WERI-Rb-1 (cell line): Measurements from ENCODE around the gene BRCA1.
"Not testable (repeated sequence)": the region's sequence is repeated elsewhere in the genome, so short reads cannot be mapped to it uniquely, and the experiment has no call there.

Experiments
- DNase-seq: peaks from one replicate; pipeline ENCODE4 v3.0.0-alpha.2; 2020
- H3K27ac ChIP-seq: fragments of 250-450 bp; sonication (Bioruptor Pico); 2 replicates; pipeline ENCODE4 v1.5.1; 2020; ENCODE audit warnings: mild to moderate bottlenecking, moderate library complexity
- H3K27me3 ChIP-seq: fragments of 250-450 bp; sonication (Bioruptor Pico); 2 replicates; pipeline ENCODE4 v1.5.1; 2021; ENCODE audit warnings: mild to moderate bottlenecking, low read depth, moderate library complexity; ENCODE audit not compliant: insufficient read depth, severe bottlenecking
- H3K36me3 ChIP-seq: fragments of 250-450 bp; sonication (Bioruptor Pico); 2 replicates; pipeline ENCODE4 v1.5.1; 2020; ENCODE audit warnings: mild to moderate bottlenecking, moderate library complexity
- H3K4me3 ChIP-seq: 2 replicates; pipeline ENCODE4 v1.5.1; 2011; ENCODE audit warnings: low read depth, mild to moderate bottlenecking, control low read depth, low read length
- H3K9me3 ChIP-seq: fragments of 250-450 bp; sonication (Bioruptor Pico); 2 replicates; pipeline ENCODE4 v1.5.1; 2021; ENCODE audit warnings: mild to moderate bottlenecking, moderate library complexity; ENCODE audit not compliant: severe bottlenecking
- CTCF ChIP-seq: IDR thresholded peaks from 2 replicates; pipeline ENCODE4 v1.5.1; 2011; ENCODE audit warnings: low read depth, mild to moderate bottlenecking, control low read depth, inconsistent platforms, low read length

The BRCA1 gene

DNA sequence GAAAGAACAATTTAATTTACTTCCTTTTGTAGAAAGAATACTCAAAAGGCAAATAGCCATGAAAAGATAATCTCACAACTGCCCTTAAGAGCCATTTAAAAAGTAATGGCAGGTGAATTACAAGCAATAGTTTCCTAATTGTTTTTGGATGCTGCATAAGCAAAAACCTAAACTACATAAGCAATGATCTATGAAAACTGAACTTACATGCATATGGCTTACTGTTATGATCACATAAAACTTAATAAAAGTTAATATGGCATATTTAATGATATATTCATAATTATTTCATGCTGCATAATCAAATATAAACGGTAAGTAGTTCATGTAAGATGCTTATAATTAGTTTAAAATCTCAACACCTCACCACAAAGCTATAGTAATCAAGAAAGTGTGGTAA is 18.6 kb downstream of the BRCA1 start:
- no peak for DNase-seq
- Histone ChIP-seq H3K9me3 (no peaks in the 10 kb centered on the region), H3K36me3 (peaks cover 67% of the 10 kb centered on the region), H3K27ac (no peak overlapping the region), H3K27me3 (no peaks in the 10 kb centered on the region), H3K4me3 (no peak overlapping the region)
- TF ChIP-seq CTCF = no peak

DNA sequence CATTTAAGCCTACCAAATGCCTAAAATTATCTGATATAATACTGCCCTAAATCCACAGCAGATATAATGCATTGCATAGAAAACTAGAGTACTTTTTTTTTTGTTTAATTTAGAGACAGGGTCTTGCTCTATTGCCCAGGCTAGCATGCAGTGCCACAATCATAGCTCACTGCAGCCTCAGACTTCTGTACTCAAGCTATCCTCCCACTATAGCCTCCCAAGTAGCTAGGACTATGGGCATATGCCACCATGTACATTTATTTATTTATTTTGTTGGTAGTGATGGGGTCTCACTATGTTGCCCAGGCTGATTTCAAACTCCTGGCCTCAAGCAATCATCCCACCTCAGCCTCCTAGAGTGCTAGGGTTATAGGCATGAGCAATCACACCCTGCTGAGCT is 20.0 kb downstream of the BRCA1 start:
- no peaks in the 10 kb centered on the region for H3K27me3 ChIP-seq
- H3K36me3 ChIP-seq = peaks cover 69% of the 10 kb centered on the region
- no peak for TF ChIP-seq CTCF
- no peaks in the 10 kb centered on the region for H3K9me3 ChIP-seq
- H3K4me3 ChIP-seq = no peak overlapping the region
- no peak for DNase-seq
- H3K27ac ChIP-seq = no peak overlapping the region

- H3K9me3 ChIP-seq = no peaks in the 10 kb centered on the region
- no peak for TF ChIP-seq CTCF
- H3K4me3 ChIP-seq = no peak overlapping the region
- no peak overlapping the region for H3K27ac ChIP-seq
- no peaks in the 10 kb centered on the region for H3K27me3 ChIP-seq
- DNase-seq = no peak
- peaks cover 70% of the 10 kb centered on the region for H3K36me3 ChIP-seq
Observed at GRCh38 chr17:43104665-43105064, 20.5 kb downstream of the BRCA1 start.

DNA sequence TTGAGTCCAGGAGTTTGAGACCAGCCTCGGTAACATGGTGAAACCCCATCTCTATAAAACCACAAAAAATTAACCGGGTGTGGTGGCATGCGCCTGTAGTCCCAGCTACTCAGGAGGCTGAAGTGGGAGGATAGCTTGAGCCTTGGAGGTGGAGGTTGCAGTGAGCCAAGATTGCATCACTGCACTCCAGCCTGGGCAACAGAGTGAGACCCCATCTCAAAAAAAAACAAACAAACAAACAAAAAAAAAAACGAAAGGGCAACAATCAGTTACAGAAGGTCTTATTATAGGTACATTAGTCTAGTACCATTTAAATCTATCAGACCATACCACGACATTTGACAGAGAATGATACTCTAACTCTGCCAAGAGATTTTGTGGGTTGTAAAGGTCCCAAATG is 29.8 kb downstream of the BRCA1 start:
- H3K9me3 ChIP-seq, H3K4me3 ChIP-seq, DNase-seq, H3K27ac ChIP-seq, H3K27me3 ChIP-seq: not testable (repeated sequence)
- peaks cover 88% of the 10 kb centered on the region for H3K36me3 ChIP-seq

DNA sequence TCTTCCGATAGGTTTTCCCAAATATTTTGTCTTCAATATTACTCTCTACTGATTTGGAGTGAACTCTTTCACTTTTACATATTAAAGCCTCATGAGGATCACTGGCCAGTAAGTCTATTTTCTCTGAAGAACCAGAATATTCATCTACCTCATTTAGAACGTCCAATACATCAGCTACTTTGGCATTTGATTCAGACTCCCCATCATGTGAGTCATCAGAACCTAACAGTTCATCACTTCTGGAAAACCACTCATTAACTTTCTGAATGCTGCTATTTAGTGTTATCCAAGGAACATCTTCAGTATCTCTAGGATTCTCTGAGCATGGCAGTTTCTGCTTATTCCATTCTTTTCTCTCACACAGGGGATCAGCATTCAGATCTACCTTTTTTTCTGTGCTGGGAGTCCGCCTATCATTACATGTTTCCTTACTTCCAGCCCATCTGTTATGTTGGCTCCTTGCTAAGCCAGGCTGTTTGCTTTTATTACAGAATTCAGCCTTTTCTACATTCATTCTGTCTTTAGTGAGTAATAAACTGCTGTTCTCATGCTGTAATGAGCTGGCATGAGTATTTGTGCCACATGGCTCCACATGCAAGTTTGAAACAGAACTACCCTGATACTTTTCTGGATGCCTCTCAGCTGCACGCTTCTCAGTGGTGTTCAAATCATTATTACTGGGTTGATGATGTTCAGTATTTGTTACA is 30.9 kb downstream of the BRCA1 start:
- Histone ChIP-seq H3K4me3 (no peak overlapping the region), H3K9me3 (no peaks in the 10 kb centered on the region), H3K27ac (no peak overlapping the region), H3K27me3 (no peaks in the 10 kb centered on the region), H3K36me3 (peaks cover 82% of the 10 kb centered on the region)
- no peak for DNase-seq
- no peak for TF ChIP-seq CTCF

DNA sequence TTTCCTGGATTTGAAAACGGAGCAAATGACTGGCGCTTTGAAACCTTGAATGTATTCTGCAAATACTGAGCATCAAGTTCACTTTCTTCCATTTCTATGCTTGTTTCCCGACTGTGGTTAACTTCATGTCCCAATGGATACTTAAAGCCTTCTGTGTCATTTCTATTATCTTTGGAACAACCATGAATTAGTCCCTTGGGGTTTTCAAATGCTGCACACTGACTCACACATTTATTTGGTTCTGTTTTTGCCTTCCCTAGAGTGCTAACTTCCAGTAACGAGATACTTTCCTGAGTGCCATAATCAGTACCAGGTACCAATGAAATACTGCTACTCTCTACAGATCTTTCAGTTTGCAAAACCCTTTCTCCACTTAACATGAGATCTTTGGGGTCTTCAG is 32.3 kb downstream of the BRCA1 start:
- Histone ChIP-seq H3K4me3 (no peak overlapping the region), H3K9me3 (no peaks in the 10 kb centered on the region), H3K27me3 (no peaks in the 10 kb centered on the region), H3K27ac (no peak overlapping the region), H3K36me3 (peaks cover 85% of the 10 kb centered on the region)
- no peak for TF ChIP-seq CTCF
- DNase-seq = no peak
